Keratinocyte (primary cell): ENCODE results near the gene HNRNPD. TPM values are rescaled to one million over a fixed set of nuclear protein-coding genes. Genes with fewer than 3 reads are reported as not detected.

Source experiments
- DNase-seq: peaks from one replicate; pipeline ENCODE4 v3.0.0-alpha.2; 2011; ENCODE audit warnings: low read depth, missing footprints, low spot score
- FAIRE-seq: peaks from 2 replicates; lab custom pipeline; 2011; peaks lifted over from hg19 to GRCh38; lab: Jason Lieb, UNC
- H2AFZ ChIP-seq: 2 replicates; pipeline ENCODE4 v1.6.0; 2012; ENCODE audit warnings: low read length, control low read depth, inconsistent platforms; ENCODE audit not compliant: control insufficient read depth
- H3K27ac ChIP-seq: 2 replicates; pipeline ENCODE4 v1.5.1; 2011; ENCODE audit warnings: low read length; ENCODE audit not compliant: control insufficient read depth, insufficient read depth
- H3K27me3 ChIP-seq: 3 replicates; pipeline ENCODE4 v1.6.0; 2011; ENCODE audit warnings: low read length; ENCODE audit not compliant: control insufficient read depth, insufficient read depth; ENCODE audit errors: extremely low read depth
- H3K36me3 ChIP-seq, 2 experiments: 2 replicates in 1 of 2; 3 replicates in 1 of 2; pipeline ENCODE4 v1.5.1; 2011; ENCODE audit warnings: low read length in 2 of 2, mild to moderate bottlenecking in 1 of 2; ENCODE audit not compliant: control insufficient read depth in 2 of 2, insufficient read depth in 2 of 2; ENCODE audit errors: extremely low read depth in 1 of 2
- H3K4me1 ChIP-seq: 3 replicates; pipeline ENCODE4 v1.5.1; 2011; ENCODE audit warnings: low read length; ENCODE audit not compliant: control insufficient read depth, insufficient read depth; ENCODE audit errors: extremely low read depth
- H3K4me2 ChIP-seq: 3 replicates; pipeline ENCODE4 v1.6.0; 2011; ENCODE audit warnings: low read depth, low read length; ENCODE audit not compliant: control insufficient read depth, insufficient read depth; ENCODE audit errors: extremely low read depth
- H3K4me3 ChIP-seq, 3 experiments: fragments of 200-600 bp in 1 of 3; sonication (generic) in 1 of 3; 2 replicates in 2 of 3; 3 replicates in 1 of 3; pipeline ENCODE4 v1.5.1; 2011 to 2016; ENCODE audit warnings: low read length in 3 of 3, mild to moderate bottlenecking in 3 of 3, control low read depth in 2 of 3, inconsistent platforms in 1 of 3, low read depth in 1 of 3, mixed read lengths in 1 of 3, mixed run types in 1 of 3, moderate library complexity in 1 of 3; ENCODE audit not compliant: control insufficient read depth in 2 of 3, insufficient read depth in 2 of 3; ENCODE audit errors: extremely low read depth in 1 of 3
- H3K79me2 ChIP-seq: 2 replicates; pipeline ENCODE4 v1.6.0; 2012; ENCODE audit warnings: low read length; ENCODE audit not compliant: control insufficient read depth, insufficient read depth
- H3K9ac ChIP-seq: 3 replicates; pipeline ENCODE4 v1.6.0; 2011; ENCODE audit warnings: low read length; ENCODE audit not compliant: control insufficient read depth, insufficient read depth; ENCODE audit errors: extremely low read depth
- H3K9me1 ChIP-seq: 3 replicates; pipeline ENCODE4 v1.6.0; 2011; ENCODE audit warnings: low read length; ENCODE audit not compliant: control insufficient read depth, insufficient read depth; ENCODE audit errors: extremely low read depth
- H3K9me3 ChIP-seq: 2 replicates; pipeline ENCODE4 v1.5.1; 2012; ENCODE audit warnings: low read depth, low read length; ENCODE audit not compliant: control insufficient read depth
- H4K20me1 ChIP-seq: 3 replicates; pipeline ENCODE4 v1.6.0; 2011; ENCODE audit warnings: low read length; ENCODE audit not compliant: control insufficient read depth, insufficient read depth; ENCODE audit errors: extremely low read depth
- CTCF ChIP-seq, 3 experiments: IDR thresholded peaks in 1 of 3; conservative IDR thresholded peaks in 1 of 3; optimal IDR thresholded peaks in 1 of 3; 2 replicates in 2 of 3; 3 replicates in 1 of 3; pipeline versions ENCODE3 to v1.5.1; 2011; ENCODE audit warnings: low read length in 3 of 3, mild to moderate bottlenecking in 3 of 3, moderate library complexity in 2 of 3, control low read depth in 1 of 3, inconsistent platforms in 1 of 3; ENCODE audit not compliant: insufficient read depth in 2 of 3; ENCODE audit errors: extremely low read depth in 1 of 3
- EZH2 ChIP-seq: IDR thresholded peaks from one replicate; pipeline ENCODE4 v1.6.1; 2012; ENCODE audit warnings: inconsistent platforms, mild to moderate bottlenecking, low read length, moderate library complexity
- dilution Hi-C: fragments of 300-500 bp; cut with MboI; formaldehyde crosslinking; loops from one replicate; pipeline ENCODE4 v1.7.0; 2020; ENCODE audit warnings: low sequenced_read_pairs; ENCODE audit not compliant: extremely low pct_ligation_motif_present
- polyA plus RNA-seq, 5 experiments: library from polyadenylated mRNA; depleted of rRNA in 3 of 5; stranded (reverse) in 3 of 5; stranded (forward) in 1 of 5; unstranded in 1 of 5; fragments of >200 nt; gene quantifications; 1 replicate in 1 of 5; 2 replicates in 3 of 5; 3 replicates in 1 of 5; pipeline versions ENCODE4 v1.2.1 to v1.2.3, GENCODE V29; 2011 to 2012; ENCODE audit warnings: missing spikeins in 2 of 5, low read depth in 1 of 5, low replicate concordance in 1 of 5

HNRNPD gene
- polyA plus RNA-seq, 1 donor (not counting 4 experiments of a cell fraction or from before 2014, with no cell fraction given) = 91.3 TPM

GRCh38 chr4:82363896-82364487 is 9.8 kb downstream of the HNRNPD start:
- Histone ChIP-seq H3K36me3 (peaks cover 5 to 25% of the 10 kb centered on the region in 2 experiments), H2AFZ (no peak overlapping the region), H3K79me2 (peaks cover 100% of the 10 kb centered on the region), H3K9me1 (no peaks in the 10 kb centered on the region), H3K27me3 (no peaks in the 10 kb centered on the region), H3K27ac (no peak overlapping the region), H3K4me1 (peaks cover 16% of the 10 kb centered on the region), H3K4me3 (no peak overlapping the region), H3K4me2 (no peak overlapping the region), H3K9me3 (no peaks in the 10 kb centered on the region), H4K20me1 (peaks cover 35% of the 10 kb centered on the region), H3K9ac (no peak overlapping the region)
- no peak for DNase-seq
- FAIRE-seq = no peak
- TF ChIP-seq CTCF (optimal IDR thresholded peaks at IDR 0.05 in 1 of 3, IDR thresholded peaks at IDR 0.05 in 1 of 3, conservative IDR thresholded peaks at IDR 0.05 in 1 of 3; ENCODE audit: extremely low read depth in 1 of 3, insufficient read depth in 2 of 3, low read length in 3 of 3) = no peak
- no peak for TF ChIP-seq EZH2
- dilution Hi-C loops = no loop called here

- FAIRE-seq = no peak
These were observed 11.2 kb downstream of the HNRNPD start for GRCh38 chr4:82362565-82362964.

More at GRCh38 chr4:82362565-82362964, 11.2 kb downstream of the HNRNPD start:
- Histone ChIP-seq H3K27me3 (no peaks in the 10 kb centered on the region), H3K4me3 (no peak overlapping the region), H3K79me2 (peaks cover 100% of the 10 kb centered on the region), H3K4me2 (no peak overlapping the region), H2AFZ (no peak overlapping the region), H3K27ac (no peak overlapping the region), H3K9ac (no peak overlapping the region), H3K4me1 (peaks cover 3% of the 10 kb centered on the region), H4K20me1 (peaks cover 31% of the 10 kb centered on the region), H3K9me1 (no peaks in the 10 kb centered on the region), H3K9me3 (no peaks in the 10 kb centered on the region), H3K36me3 (peaks cover 8 to 24% of the 10 kb centered on the region in 2 experiments)
- TF ChIP-seq EZH2 (no peak), CTCF (optimal IDR thresholded peaks at IDR 0.05 in 1 of 3, IDR thresholded peaks at IDR 0.05 in 1 of 3, conservative IDR thresholded peaks at IDR 0.05 in 1 of 3; ENCODE audit: extremely low read depth in 1 of 3, insufficient read depth in 2 of 3, low read length in 3 of 3) (no peak)
- dilution Hi-C loops = no loop called here
- no peak for DNase-seq
